ENCODE results near the gene SPAG7.

SPAG7 gene

DNA sequence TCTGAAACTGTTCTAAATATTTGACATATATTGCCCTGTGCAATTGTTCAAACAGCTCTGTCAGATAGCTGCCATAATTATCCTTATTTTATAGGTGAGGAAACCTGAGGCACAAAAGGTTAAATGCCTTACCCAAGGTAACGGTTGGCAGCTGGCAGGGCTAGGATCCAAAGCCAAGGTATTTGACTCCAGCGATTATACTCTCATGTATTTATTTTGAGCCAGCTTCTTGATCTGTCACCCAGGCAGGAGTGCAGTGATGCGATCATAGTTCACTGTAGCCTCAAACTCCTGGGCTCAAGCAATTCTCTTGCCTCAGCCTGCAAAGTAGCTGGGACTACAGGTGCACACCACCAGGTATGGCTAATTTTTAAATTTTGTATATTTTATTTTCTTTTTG, 9.5 kb downstream of the SPAG7 start:
- no peak overlapping the region for H3K27ac ChIP-seq (ENCODE audit: low read depth, low read length)
- TF ChIP-seq EZH2phosphoT487 (IDR thresholded peaks at IDR 0.05; ENCODE audit: borderline replicate concordance, low read length), result no peak
- TF ChIP-seq, protein P1, sequence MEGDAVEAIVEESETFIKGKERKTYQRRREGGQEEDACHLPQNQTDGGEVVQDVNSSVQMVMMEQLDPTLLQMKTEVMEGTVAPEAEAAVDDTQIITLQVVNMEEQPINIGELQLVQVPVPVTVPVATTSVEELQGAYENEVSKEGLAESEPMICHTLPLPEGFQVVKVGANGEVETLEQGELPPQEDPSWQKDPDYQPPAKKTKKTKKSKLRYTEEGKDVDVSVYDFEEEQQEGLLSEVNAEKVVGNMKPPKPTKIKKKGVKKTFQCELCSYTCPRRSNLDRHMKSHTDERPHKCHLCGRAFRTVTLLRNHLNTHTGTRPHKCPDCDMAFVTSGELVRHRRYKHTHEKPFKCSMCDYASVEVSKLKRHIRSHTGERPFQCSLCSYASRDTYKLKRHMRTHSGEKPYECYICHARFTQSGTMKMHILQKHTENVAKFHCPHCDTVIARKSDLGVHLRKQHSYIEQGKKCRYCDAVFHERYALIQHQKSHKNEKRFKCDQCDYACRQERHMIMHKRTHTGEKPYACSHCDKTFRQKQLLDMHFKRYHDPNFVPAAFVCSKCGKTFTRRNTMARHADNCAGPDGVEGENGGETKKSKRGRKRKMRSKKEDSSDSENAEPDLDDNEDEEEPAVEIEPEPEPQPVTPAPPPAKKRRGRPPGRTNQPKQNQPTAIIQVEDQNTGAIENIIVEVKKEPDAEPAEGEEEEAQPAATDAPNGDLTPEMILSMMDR (IDR thresholded peaks at IDR 0.05; ENCODE audit: low read depth, low read length, poor library complexity, severe bottlenecking), result no peak
- peaks cover 15% of the 10 kb centered on the region for H3K36me3 ChIP-seq (ENCODE audit: control insufficient read depth, low read length)

GRCh38 chr17:4956493-4957061, 11.0 kb downstream of the SPAG7 start:
- Histone ChIP-seq H3K9me2 (replicated peaks; ENCODE audit: control insufficient read depth, low read length) (no peaks in the 10 kb centered on the region), H3K36me3 (ENCODE audit: control insufficient read depth, low read length) (peaks cover 15% of the 10 kb centered on the region), H3K27me3 (ENCODE audit: control insufficient read depth, low read length) (no peaks in the 10 kb centered on the region), H3K4me1 (ENCODE audit: control insufficient read depth, low read length) (peaks cover 4% of the 10 kb centered on the region), H3K79me2 (ENCODE audit: control insufficient read depth, low read length) (no peaks in the 10 kb centered on the region), H3F3A (ENCODE audit: control insufficient read depth, insufficient read depth) (peaks cover 6% of the 10 kb centered on the region; the same call in 1 of the 2 replicates), H4K20me1 (ENCODE audit: control insufficient read depth, insufficient read depth, low read depth, low read length) (no peaks in the 10 kb centered on the region), H3K27ac (ENCODE audit: low read depth, low read length) (no peak overlapping the region), H3K4me2 (ENCODE audit: low read length) (no peak overlapping the region), H3K4me3 (ENCODE audit: low read length) (no peak overlapping the region), H3K9me3 (ENCODE audit: control insufficient read depth, insufficient read depth, low read length) (no peaks in the 10 kb centered on the region)
- TF ChIP-seq EZH2phosphoT487 (IDR thresholded peaks at IDR 0.05; ENCODE audit: borderline replicate concordance, low read length), result no peak
- TF ChIP-seq, protein P1 (IDR thresholded peaks at IDR 0.05; ENCODE audit: low read depth, low read length, poor library complexity, severe bottlenecking), result peak; percentile 57

More for the DNA sequence above, 9.5 kb downstream of the SPAG7 start:
- no peaks in the 10 kb centered on the region for H3K9me2 ChIP-seq (replicated peaks; ENCODE audit: control insufficient read depth, low read length)
- no peaks in the 10 kb centered on the region for H3K79me2 ChIP-seq (ENCODE audit: control insufficient read depth, low read length)
- no peak overlapping the region for H3K4me2 ChIP-seq (ENCODE audit: low read length)
- H3K4me3 ChIP-seq (ENCODE audit: low read length), result no peak overlapping the region
- H4K20me1 ChIP-seq (ENCODE audit: control insufficient read depth, insufficient read depth, low read depth, low read length), result no peaks in the 10 kb centered on the region
- peaks cover 6% of the 10 kb centered on the region; the same call in 1 of the 2 replicates for H3F3A ChIP-seq (ENCODE audit: control insufficient read depth, insufficient read depth)
- H3K4me1 ChIP-seq (ENCODE audit: control insufficient read depth, low read length), result no peaks in the 10 kb centered on the region
- no peaks in the 10 kb centered on the region for H3K9me3 ChIP-seq (ENCODE audit: control insufficient read depth, insufficient read depth, low read length)
- no peaks in the 10 kb centered on the region for H3K27me3 ChIP-seq (ENCODE audit: control insufficient read depth, low read length)

DNA sequence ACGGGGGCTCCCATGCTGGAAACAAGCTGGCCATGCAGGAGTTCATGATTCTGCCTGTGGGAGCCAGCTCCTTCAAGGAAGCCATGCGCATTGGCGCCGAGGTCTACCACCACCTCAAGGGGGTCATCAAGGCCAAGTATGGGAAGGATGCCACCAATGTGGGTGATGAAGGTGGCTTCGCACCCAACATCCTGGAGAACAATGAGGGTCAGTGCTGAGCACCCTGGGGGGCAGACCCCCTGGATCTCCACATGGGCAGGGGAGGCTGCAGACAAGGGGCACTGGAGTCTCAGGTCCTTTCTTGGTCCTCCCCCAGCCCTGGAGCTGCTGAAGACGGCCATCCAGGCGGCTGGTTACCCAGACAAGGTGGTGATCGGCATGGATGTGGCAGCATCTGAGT, 12.5 kb downstream of the SPAG7 start:
- Histone ChIP-seq H3K79me2 (ENCODE audit: control insufficient read depth, low read length) (peaks cover 9% of the 10 kb centered on the region), H3K27ac (ENCODE audit: low read depth, low read length) (no peak overlapping the region), H3K9me3 (ENCODE audit: control insufficient read depth, insufficient read depth, low read length) (no peaks in the 10 kb centered on the region), H3K4me3 (ENCODE audit: low read length) (no peak overlapping the region), H3F3A (ENCODE audit: control insufficient read depth, insufficient read depth) (peaks cover 6% of the 10 kb centered on the region; the same call in 1 of the 2 replicates), H3K4me2 (ENCODE audit: low read length) (no peak overlapping the region), H3K4me1 (ENCODE audit: control insufficient read depth, low read length) (peaks cover 19% of the 10 kb centered on the region), H3K27me3 (ENCODE audit: control insufficient read depth, low read length) (no peaks in the 10 kb centered on the region), H3K9me2 (replicated peaks; ENCODE audit: control insufficient read depth, low read length) (no peaks in the 10 kb centered on the region), H4K20me1 (ENCODE audit: control insufficient read depth, insufficient read depth, low read depth, low read length) (no peaks in the 10 kb centered on the region), H3K36me3 (ENCODE audit: control insufficient read depth, low read length) (peaks cover 8% of the 10 kb centered on the region)
- TF ChIP-seq EZH2phosphoT487 (IDR thresholded peaks at IDR 0.05; ENCODE audit: borderline replicate concordance, low read length), result no peak
- TF ChIP-seq, protein P1 (IDR thresholded peaks at IDR 0.05; ENCODE audit: low read depth, low read length, poor library complexity, severe bottlenecking), result no peak
